HL-60 (cell line): ENCODE data around the gene RPN2.

Source experiments
- DNase-seq, 2 experiments: peaks; one replicate each; pipeline ENCODE4 v3.0.0-alpha.2; 2010 to 2020; ENCODE audit warnings: low read depth in 1 of 2, low spot score in 1 of 2
- H3K27ac ChIP-seq: fragments of 250-450 bp; sonication (Bioruptor Pico); replicated peaks from 2 replicates; pipeline ENCODE4 v1.5.1; 2020; ENCODE audit warnings: mild to moderate bottlenecking, moderate library complexity
- H3K27me3 ChIP-seq: fragments of 250-450 bp; sonication (Bioruptor Pico); 2 replicates; pipeline ENCODE4 v1.5.1; 2021; ENCODE audit warnings: mild to moderate bottlenecking, moderate library complexity; ENCODE audit not compliant: insufficient read depth, poor library complexity, severe bottlenecking
- H3K4me3 ChIP-seq: replicated peaks from 2 replicates; pipeline ENCODE4 v1.5.1; 2011; ENCODE audit warnings: mild to moderate bottlenecking, control low read depth, low read length; ENCODE audit not compliant: insufficient read depth
- GABPA ChIP-seq: IDR thresholded peaks from 2 replicates; pipeline ENCODE4 v1.6.1; 2012; ENCODE audit warnings: low read depth
- POLR2AphosphoS5 ChIP-seq: IDR thresholded peaks from 2 replicates; pipeline ENCODE4 v1.6.1; 2012; ENCODE audit warnings: low read depth
- SPI1 ChIP-seq: IDR thresholded peaks from 2 replicates; pipeline ENCODE4 v1.6.1; 2012; ENCODE audit warnings: low read depth, mild to moderate bottlenecking, borderline replicate concordance
- TF ChIP-seq, protein P1 (sequence below): IDR thresholded peaks from one replicate; pipeline ENCODE4 v1.5.1; 2011; ENCODE audit warnings: low read length, control low read depth, inconsistent platforms; ENCODE audit not compliant: insufficient read depth
- TF ChIP-seq, protein P2 (sequence below): IDR thresholded peaks from 2 replicates; pipeline ENCODE4 v1.6.1; 2012; ENCODE audit warnings: low read depth; ENCODE audit not compliant: insufficient replicate concordance

The RPN2 gene

GRCh38 chr20:37277253-37277593, 98.1 kb downstream of the RPN2 start:
- Histone ChIP-seq H3K27ac (no peak overlapping the region), H3K27me3 (no peaks in the 10 kb centered on the region), H3K4me3 (no peak overlapping the region)
- DNase-seq: no peak
- TF ChIP-seq POLR2AphosphoS5 (no peak), SPI1 (no peak), GABPA (no peak)
- TF ChIP-seq, protein P1, sequence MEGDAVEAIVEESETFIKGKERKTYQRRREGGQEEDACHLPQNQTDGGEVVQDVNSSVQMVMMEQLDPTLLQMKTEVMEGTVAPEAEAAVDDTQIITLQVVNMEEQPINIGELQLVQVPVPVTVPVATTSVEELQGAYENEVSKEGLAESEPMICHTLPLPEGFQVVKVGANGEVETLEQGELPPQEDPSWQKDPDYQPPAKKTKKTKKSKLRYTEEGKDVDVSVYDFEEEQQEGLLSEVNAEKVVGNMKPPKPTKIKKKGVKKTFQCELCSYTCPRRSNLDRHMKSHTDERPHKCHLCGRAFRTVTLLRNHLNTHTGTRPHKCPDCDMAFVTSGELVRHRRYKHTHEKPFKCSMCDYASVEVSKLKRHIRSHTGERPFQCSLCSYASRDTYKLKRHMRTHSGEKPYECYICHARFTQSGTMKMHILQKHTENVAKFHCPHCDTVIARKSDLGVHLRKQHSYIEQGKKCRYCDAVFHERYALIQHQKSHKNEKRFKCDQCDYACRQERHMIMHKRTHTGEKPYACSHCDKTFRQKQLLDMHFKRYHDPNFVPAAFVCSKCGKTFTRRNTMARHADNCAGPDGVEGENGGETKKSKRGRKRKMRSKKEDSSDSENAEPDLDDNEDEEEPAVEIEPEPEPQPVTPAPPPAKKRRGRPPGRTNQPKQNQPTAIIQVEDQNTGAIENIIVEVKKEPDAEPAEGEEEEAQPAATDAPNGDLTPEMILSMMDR: no peak
- TF ChIP-seq, protein P2, sequence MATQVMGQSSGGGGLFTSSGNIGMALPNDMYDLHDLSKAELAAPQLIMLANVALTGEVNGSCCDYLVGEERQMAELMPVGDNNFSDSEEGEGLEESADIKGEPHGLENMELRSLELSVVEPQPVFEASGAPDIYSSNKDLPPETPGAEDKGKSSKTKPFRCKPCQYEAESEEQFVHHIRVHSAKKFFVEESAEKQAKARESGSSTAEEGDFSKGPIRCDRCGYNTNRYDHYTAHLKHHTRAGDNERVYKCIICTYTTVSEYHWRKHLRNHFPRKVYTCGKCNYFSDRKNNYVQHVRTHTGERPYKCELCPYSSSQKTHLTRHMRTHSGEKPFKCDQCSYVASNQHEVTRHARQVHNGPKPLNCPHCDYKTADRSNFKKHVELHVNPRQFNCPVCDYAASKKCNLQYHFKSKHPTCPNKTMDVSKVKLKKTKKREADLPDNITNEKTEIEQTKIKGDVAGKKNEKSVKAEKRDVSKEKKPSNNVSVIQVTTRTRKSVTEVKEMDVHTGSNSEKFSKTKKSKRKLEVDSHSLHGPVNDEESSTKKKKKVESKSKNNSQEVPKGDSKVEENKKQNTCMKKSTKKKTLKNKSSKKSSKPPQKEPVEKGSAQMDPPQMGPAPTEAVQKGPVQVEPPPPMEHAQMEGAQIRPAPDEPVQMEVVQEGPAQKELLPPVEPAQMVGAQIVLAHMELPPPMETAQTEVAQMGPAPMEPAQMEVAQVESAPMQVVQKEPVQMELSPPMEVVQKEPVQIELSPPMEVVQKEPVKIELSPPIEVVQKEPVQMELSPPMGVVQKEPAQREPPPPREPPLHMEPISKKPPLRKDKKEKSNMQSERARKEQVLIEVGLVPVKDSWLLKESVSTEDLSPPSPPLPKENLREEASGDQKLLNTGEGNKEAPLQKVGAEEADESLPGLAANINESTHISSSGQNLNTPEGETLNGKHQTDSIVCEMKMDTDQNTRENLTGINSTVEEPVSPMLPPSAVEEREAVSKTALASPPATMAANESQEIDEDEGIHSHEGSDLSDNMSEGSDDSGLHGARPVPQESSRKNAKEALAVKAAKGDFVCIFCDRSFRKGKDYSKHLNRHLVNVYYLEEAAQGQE: no peak

GRCh38 chr20:37278966-37279590, 99.9 kb downstream of the RPN2 start:
- H3K27me3 ChIP-seq: no peaks in the 10 kb centered on the region
- H3K27ac ChIP-seq: no peak overlapping the region
- no peak for DNase-seq
- H3K4me3 ChIP-seq: no peak overlapping the region
- TF ChIP-seq, protein P2: no peak
- TF ChIP-seq SPI1: no peak
- TF ChIP-seq, protein P1: no peak
- no peak for TF ChIP-seq POLR2AphosphoS5
- no peak for TF ChIP-seq GABPA

DNA sequence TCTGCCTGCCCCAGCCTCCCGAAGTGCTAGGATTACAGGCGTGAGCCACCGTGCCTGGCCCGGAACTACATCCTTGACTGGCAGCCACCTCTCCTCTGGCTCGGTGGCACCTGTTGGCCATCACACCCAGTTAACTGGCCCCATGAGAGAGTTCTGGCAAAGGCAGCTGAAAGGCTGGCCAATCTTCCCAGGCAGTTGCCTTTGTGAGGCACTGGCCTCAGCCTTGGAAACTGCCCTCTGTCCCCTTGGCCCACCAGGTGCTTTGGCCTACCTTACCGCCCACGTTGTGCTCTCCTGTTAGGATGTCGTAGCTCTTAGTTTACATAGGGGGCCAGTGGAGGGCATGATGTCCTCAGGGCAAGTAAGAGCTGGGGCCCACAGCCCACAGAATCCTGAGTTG, 100.7 kb downstream of the RPN2 start:
- H3K27ac ChIP-seq: no peak overlapping the region
- no peak for DNase-seq
- H3K4me3 ChIP-seq: no peak overlapping the region
- TF ChIP-seq SPI1 (no peak), GABPA (no peak), POLR2AphosphoS5 (no peak)
- TF ChIP-seq, protein P2: no peak
- TF ChIP-seq, protein P1: no peak
- no peaks in the 10 kb centered on the region for H3K27me3 ChIP-seq
